ENCODE measurements around the gene MAML1.

GRCh38 chr5:179697108-179697507 lies 35.5 kb upstream of the MAML1 start:
- TF ChIP-seq CTCF (conservative IDR thresholded peaks at IDR 0.05) (no peak), EZH2 (IDR thresholded peaks at IDR 0.05; ENCODE audit: low read depth) (no peak)

Data from PC-9 (cell line).